Measurements from ENCODE around the gene DIS3L2. TPM values are rescaled to one million over a fixed set of nuclear protein-coding genes. Genes with fewer than 3 reads are reported as not detected.

Gene DIS3L2
- total and polyA plus RNA-seq, 12 donors = 20.0 to 54.7 (median 30.5) TPM

DNA sequence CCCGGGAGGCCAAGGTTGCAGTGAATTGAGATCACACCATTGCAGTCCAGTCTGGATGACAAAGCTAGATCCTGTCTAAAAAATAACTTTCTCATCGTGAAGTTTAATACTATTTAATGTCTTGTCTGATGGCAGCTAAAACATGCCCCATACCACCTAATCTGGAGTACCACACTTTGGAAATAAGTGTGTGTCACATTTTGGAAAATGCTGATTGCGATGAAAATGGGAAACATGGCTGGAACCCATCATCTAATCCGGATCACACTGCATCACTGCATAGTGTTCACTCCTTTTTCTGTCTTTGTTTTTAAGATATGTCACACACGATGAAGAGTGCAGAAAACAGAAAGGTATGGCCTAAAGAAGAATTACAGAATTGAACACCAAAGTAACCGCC is 385.9 kb downstream of the DIS3L2 start:
- intact Hi-C loops (cut with DNase I) = no loop called here

DNA sequence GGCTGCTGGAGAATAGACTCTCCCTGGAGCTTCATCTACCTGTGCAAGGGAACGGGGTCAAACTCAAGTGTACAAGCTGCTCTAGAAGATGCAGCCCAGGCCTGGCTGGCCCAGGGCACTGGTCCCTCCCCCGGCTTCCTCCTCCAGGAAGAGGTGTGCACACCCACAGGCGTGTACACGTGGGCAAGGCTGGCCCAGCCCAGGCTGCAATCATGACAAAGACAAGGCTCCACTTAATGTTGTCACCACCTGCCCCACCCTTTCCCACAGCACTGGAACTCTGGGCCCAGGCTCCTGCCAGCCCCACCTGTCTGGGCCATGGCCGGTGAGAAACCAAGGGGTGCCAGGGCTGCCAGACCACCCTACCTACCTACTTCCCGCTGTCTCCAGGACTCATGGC is 387.4 kb downstream of the DIS3L2 start:
- no peak overlapping the region for H3K4me3 ChIP-seq
- WGBS, 4 donors = 55 to 67% (median 63%) methylated on average over 1 to 6 of the region's 6 CpGs
- H3K9me3 ChIP-seq (replicated peaks in 1 of 3) = no peaks in the 10 kb centered on the region
- DNase-seq = peak in 1 of 7 donors; percentile 10
- TF ChIP-seq, protein P1, sequence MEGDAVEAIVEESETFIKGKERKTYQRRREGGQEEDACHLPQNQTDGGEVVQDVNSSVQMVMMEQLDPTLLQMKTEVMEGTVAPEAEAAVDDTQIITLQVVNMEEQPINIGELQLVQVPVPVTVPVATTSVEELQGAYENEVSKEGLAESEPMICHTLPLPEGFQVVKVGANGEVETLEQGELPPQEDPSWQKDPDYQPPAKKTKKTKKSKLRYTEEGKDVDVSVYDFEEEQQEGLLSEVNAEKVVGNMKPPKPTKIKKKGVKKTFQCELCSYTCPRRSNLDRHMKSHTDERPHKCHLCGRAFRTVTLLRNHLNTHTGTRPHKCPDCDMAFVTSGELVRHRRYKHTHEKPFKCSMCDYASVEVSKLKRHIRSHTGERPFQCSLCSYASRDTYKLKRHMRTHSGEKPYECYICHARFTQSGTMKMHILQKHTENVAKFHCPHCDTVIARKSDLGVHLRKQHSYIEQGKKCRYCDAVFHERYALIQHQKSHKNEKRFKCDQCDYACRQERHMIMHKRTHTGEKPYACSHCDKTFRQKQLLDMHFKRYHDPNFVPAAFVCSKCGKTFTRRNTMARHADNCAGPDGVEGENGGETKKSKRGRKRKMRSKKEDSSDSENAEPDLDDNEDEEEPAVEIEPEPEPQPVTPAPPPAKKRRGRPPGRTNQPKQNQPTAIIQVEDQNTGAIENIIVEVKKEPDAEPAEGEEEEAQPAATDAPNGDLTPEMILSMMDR (IDR thresholded peaks at IDR 0.05) = no peak
- no peak for TF ChIP-seq POLR2A (IDR thresholded peaks at IDR 0.05)
- no peaks in the 10 kb centered on the region for H3K36me3 ChIP-seq (replicated peaks in 1 of 2)
- no peak overlapping the region for H3K27ac ChIP-seq
- intact Hi-C loops (cut with DNase I) = no loop called here
- peaks cover 48% of the 10 kb centered on the region for H3K27me3 ChIP-seq
- H3K4me1 ChIP-seq (replicated peaks in 1 of 2) = peaks cover 0 to 9% of the 10 kb centered on the region in 2 donors

More for the DNA sequence above, 385.9 kb downstream of the DIS3L2 start:
- Histone ChIP-seq H3K4me1 (replicated peaks in 1 of 2) (peaks cover 0 to 9% of the 10 kb centered on the region in 2 donors), H3K9me3 (replicated peaks in 1 of 3) (no peaks in the 10 kb centered on the region), H3K36me3 (replicated peaks in 1 of 2) (no peaks in the 10 kb centered on the region), H3K4me3 (no peak overlapping the region), H3K27ac (no peak overlapping the region), H3K27me3 (peaks cover 32% of the 10 kb centered on the region)
- 88 to 92% (median 91%) methylated on average over 6 of the region's 6 CpGs for WGBS, 4 donors
- DNase-seq = no peak
- TF ChIP-seq, protein P1 (IDR thresholded peaks at IDR 0.05) = no peak
- no peak for TF ChIP-seq POLR2A (IDR thresholded peaks at IDR 0.05)

DNA sequence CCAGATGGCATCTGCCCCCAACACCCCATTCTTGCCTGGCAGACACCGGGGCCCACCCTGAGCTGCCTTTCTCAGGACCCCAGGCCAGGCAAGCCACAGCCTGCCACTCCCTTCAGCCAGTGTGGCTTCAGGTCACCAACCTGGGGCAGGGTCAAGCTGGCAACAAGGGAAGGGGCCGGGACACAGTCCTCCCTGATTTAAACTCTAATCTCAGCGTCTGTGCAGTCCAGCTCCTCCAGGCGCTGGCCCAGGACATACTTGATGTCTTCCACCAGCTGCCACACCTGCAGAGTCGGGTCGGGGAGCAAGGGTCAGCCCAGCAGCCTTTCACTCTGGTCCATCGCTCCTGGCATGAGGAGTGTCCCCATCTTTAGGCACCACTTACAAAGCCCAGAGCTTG is 388.0 kb downstream of the DIS3L2 start:
- WGBS, 4 donors = 72 to 76% (median 74%) methylated on average over 2 to 7 of the region's 7 CpGs
- DNase-seq = peak in 1 of 7 donors; percentile 3
- TF ChIP-seq, protein P1 (IDR thresholded peaks at IDR 0.05) = no peak
- no peak for TF ChIP-seq POLR2A (IDR thresholded peaks at IDR 0.05)
- Histone ChIP-seq H3K27me3 (peaks cover 54% of the 10 kb centered on the region), H3K9me3 (replicated peaks in 1 of 3) (no peaks in the 10 kb centered on the region), H3K27ac (no peak overlapping the region), H3K4me3 (no peak overlapping the region), H3K36me3 (replicated peaks in 1 of 2) (no peaks in the 10 kb centered on the region), H3K4me1 (replicated peaks in 1 of 2) (peaks cover 0 to 9% of the 10 kb centered on the region in 2 donors)
- intact Hi-C loops (cut with DNase I) = no loop called here

DNA sequence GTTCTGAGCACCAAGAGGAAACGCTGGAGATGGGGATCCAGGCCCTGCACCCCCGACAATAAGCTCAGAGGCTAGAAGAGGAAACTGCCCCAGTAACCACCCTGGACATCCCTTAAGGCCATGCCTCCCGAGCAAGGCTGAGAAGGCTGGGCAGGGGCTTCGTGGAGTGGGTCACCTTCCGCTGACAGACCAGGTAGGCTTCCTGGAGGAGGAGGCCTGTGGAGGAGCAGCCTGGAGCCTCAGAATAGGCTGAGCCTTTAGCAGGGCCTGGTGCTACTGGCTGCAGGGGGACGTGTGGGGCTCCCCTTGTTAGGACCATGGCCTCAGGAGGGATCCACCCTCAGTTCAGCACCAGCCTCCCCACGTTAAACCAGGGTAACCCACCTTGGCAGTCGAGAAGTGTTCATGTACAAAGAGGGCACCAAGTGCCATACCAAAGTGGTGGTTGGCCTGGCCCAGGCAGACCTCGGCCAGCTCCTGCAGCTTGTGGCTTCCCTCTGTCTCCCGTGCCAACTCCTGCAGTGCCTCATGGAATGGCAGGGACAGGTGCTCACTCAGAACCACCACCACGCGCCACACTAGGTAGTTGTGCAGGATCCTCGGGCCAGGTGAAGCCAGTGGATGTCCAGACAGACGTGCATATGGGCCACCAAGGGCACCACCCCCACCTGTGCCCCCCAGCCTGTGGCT is 388.6 kb downstream of the DIS3L2 start:
- TF ChIP-seq, protein P1 (IDR thresholded peaks at IDR 0.05) = no peak
- TF ChIP-seq POLR2A (IDR thresholded peaks at IDR 0.05) = no peak
- H3K4me1 ChIP-seq (replicated peaks in 1 of 2) = peaks cover 0 to 9% of the 10 kb centered on the region in 2 donors
- intact Hi-C loops (cut with DNase I) = no loop called here
- no peaks in the 10 kb centered on the region for H3K36me3 ChIP-seq (replicated peaks in 1 of 2)
- DNase-seq = peak in 1 of 7 donors; percentile 7
- WGBS, 4 donors = 57 to 84% (median 65%) methylated on average over 6 to 14 of the region's 14 CpGs
- H3K27me3 ChIP-seq = peaks cover 58% of the 10 kb centered on the region
- no peak overlapping the region for H3K4me3 ChIP-seq
- H3K9me3 ChIP-seq (replicated peaks in 1 of 3) = no peaks in the 10 kb centered on the region
- H3K27ac ChIP-seq = no peak overlapping the region
